Osteoblast (primary cell): ENCODE measurements around the gene PROB1. TPM values are rescaled to one million over a fixed set of nuclear protein-coding genes. Genes with fewer than 3 reads are reported as not detected.
A peak's percentile ranks its signal among the peaks of the same experiment; 100 is the strongest.

Experiments
- DNase-seq: peaks from one replicate; pipeline ENCODE4 v3.0.0; 2011; ENCODE audit warnings: low spot score, mixed read lengths; ENCODE audit not compliant: insufficient read length; ENCODE audit errors: missing footprints
- H2AFZ ChIP-seq: 2 replicates; pipeline ENCODE4 v1.6.0; 2011; ENCODE audit warnings: mild to moderate bottlenecking, low read length
- H3K27ac ChIP-seq: 2 replicates; pipeline ENCODE4 v1.5.1; 2011; ENCODE audit warnings: mild to moderate bottlenecking, low read depth, low read length, moderate library complexity
- H3K27me3 ChIP-seq: 2 replicates; pipeline ENCODE4 v1.6.0; 2012; ENCODE audit warnings: mild to moderate bottlenecking, control low read depth, inconsistent platforms, low read length, moderate library complexity; ENCODE audit not compliant: insufficient read depth
- H3K36me3 ChIP-seq: 2 replicates; pipeline ENCODE4 v1.5.1; 2011; ENCODE audit warnings: mild to moderate bottlenecking, low read length, control low read depth, moderate library complexity; ENCODE audit not compliant: insufficient read depth
- H3K4me1 ChIP-seq: 2 replicates; pipeline ENCODE4 v1.5.1; 2011; ENCODE audit warnings: mild to moderate bottlenecking, low read length, control low read depth, moderate library complexity; ENCODE audit not compliant: insufficient read depth
- H3K4me2 ChIP-seq: 2 replicates; pipeline ENCODE4 v1.6.0; 2011; ENCODE audit warnings: mild to moderate bottlenecking, low read length; ENCODE audit not compliant: insufficient read depth
- H3K4me3 ChIP-seq: fragments of 200-600 bp; sonication (generic); 3 replicates; pipeline ENCODE4 v1.5.1; 2012; ENCODE audit warnings: mild to moderate bottlenecking, low read length, inconsistent platforms; ENCODE audit not compliant: insufficient read depth
- H3K79me2 ChIP-seq: 2 replicates; pipeline ENCODE4 v1.6.0; 2012; ENCODE audit warnings: mild to moderate bottlenecking, low read length, control low read depth, inconsistent platforms; ENCODE audit not compliant: insufficient read depth
- H3K9me3 ChIP-seq: 2 replicates; pipeline ENCODE4 v1.5.1; 2011; ENCODE audit warnings: low read depth, low read length, control low read depth
- H4K20me1 ChIP-seq: 2 replicates; pipeline ENCODE4 v1.6.0; 2012; ENCODE audit warnings: mild to moderate bottlenecking, low read length, control low read depth; ENCODE audit not compliant: insufficient read depth
- total RNA-seq: library from RNA; depleted of rRNA; stranded (reverse); fragments of >200 nt; gene quantifications from 2 replicates; pipeline ENCODE4 v1.2.3, GENCODE V29; 2012
- TF ChIP-seq, protein P1 (sequence below): IDR thresholded peaks from 2 replicates; pipeline ENCODE4 v1.5.1; 2011; ENCODE audit warnings: mild to moderate bottlenecking, low read depth, low read length, moderate library complexity; ENCODE audit errors: extremely low read depth

Gene PROB1
- total RNA-seq, 1 donor, result 1.1 TPM

GRCh38 chr5:139394123-139394653, 716 bp downstream of the PROB1 start:
- peaks cover 4% of the 10 kb centered on the region for H4K20me1 ChIP-seq
- TF ChIP-seq, protein P1, sequence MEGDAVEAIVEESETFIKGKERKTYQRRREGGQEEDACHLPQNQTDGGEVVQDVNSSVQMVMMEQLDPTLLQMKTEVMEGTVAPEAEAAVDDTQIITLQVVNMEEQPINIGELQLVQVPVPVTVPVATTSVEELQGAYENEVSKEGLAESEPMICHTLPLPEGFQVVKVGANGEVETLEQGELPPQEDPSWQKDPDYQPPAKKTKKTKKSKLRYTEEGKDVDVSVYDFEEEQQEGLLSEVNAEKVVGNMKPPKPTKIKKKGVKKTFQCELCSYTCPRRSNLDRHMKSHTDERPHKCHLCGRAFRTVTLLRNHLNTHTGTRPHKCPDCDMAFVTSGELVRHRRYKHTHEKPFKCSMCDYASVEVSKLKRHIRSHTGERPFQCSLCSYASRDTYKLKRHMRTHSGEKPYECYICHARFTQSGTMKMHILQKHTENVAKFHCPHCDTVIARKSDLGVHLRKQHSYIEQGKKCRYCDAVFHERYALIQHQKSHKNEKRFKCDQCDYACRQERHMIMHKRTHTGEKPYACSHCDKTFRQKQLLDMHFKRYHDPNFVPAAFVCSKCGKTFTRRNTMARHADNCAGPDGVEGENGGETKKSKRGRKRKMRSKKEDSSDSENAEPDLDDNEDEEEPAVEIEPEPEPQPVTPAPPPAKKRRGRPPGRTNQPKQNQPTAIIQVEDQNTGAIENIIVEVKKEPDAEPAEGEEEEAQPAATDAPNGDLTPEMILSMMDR, result peak; percentile 22
- no peaks in the 10 kb centered on the region for H3K36me3 ChIP-seq
- H3K9me3 ChIP-seq, result no peaks in the 10 kb centered on the region
- peaks cover 18% of the 10 kb centered on the region for H3K27me3 ChIP-seq
- DNase-seq, result peak; percentile 91
- H3K4me2 ChIP-seq, result peak overlapping the region; percentile 71
- no peaks in the 10 kb centered on the region for H3K4me1 ChIP-seq
- H2AFZ ChIP-seq, result peak overlapping the region; percentile 20
- no peak overlapping the region for H3K27ac ChIP-seq
- no peaks in the 10 kb centered on the region for H3K79me2 ChIP-seq
- peak overlapping the region; percentile 57 for H3K4me3 ChIP-seq

GRCh38 chr5:139393497-139394122, 1.3 kb downstream of the PROB1 start:
- Histone ChIP-seq H3K79me2 (no peaks in the 10 kb centered on the region), H3K27ac (no peak overlapping the region), H3K4me3 (peak overlapping the region; percentile 57), H3K27me3 (peaks cover 18% of the 10 kb centered on the region), H3K9me3 (no peaks in the 10 kb centered on the region), H3K36me3 (no peaks in the 10 kb centered on the region), H3K4me1 (no peaks in the 10 kb centered on the region), H2AFZ (peak overlapping the region; percentile 56), H4K20me1 (peaks cover 4% of the 10 kb centered on the region), H3K4me2 (peak overlapping the region; percentile 71)
- TF ChIP-seq, protein P1, result no peak
- peak; percentile 88 for DNase-seq

DNA sequence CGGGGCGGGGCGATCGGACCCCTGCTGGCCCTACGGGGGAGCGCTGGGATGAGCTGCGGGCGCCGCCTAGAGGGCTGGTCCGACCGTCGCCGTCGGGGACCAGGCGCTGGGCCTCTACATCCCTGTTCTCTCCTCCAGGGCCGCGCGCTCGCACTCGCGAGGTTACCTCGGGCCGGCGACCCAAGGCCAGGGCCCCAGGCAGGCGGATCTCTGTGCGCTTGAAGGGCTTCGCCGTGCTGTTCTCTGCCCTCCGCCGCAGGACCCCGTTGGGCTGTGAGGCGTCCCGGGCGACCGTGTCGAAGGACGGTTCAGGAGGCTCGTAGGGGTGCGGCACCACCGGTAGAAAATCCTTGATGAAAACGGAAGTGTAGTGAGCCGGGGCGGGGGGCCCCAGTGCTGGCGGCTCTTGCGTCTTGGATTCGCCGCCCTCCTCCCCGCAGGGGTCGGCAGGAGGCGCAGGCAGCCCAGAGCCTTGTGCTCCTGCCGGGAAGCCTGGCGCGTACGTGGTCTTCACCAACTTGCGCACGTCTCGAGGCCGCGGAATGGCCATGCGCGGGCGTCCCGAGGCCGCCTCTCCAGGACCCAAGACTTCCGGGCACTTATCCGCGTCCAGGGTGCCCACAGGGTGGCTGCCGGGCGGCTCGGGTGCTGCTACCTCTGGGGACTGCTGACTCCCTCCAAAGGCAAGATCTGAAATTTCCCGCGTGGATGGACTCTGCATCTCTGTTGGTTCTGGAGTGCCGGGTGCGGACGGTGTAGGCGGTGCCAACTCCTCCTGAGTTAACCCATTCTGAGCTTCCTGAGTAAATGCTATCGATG, 2.0 kb downstream of the PROB1 start:
- Histone ChIP-seq H3K27me3 (peaks cover 18% of the 10 kb centered on the region), H2AFZ (peak overlapping the region; percentile 56), H3K4me1 (no peaks in the 10 kb centered on the region), H3K36me3 (no peaks in the 10 kb centered on the region), H3K27ac (no peak overlapping the region), H4K20me1 (peaks cover 4% of the 10 kb centered on the region), H3K79me2 (no peaks in the 10 kb centered on the region), H3K4me2 (peak overlapping the region; percentile 71), H3K4me3 (peak overlapping the region; percentile 57), H3K9me3 (no peaks in the 10 kb centered on the region)
- TF ChIP-seq, protein P1, result peak; percentile 45
- peak; percentile 98 for DNase-seq

DNA sequence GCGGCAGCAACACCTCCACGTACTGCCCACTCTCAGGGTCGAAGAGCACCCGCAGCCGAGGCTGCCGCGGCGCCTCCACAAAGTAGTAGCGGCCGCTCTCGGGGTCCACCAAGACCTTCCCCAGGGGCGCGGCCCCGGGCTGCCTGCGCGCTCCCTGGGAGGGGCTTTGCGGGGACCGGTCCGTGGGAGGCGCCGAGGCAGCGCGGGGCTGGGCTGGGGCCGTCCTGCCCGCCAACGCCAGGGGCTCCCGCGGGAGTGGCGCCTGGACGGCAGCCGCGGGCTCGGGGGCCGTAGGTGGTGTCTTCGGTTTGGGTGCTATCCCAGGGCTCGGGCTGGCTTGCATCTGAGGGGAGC, 2.6 kb downstream of the PROB1 start:
- TF ChIP-seq, protein P1, result no peak
- Histone ChIP-seq H3K79me2 (no peaks in the 10 kb centered on the region), H3K36me3 (no peaks in the 10 kb centered on the region), H3K9me3 (no peaks in the 10 kb centered on the region), H3K4me2 (peak overlapping the region; percentile 71), H3K4me1 (no peaks in the 10 kb centered on the region), H2AFZ (no peak overlapping the region), H3K27ac (no peak overlapping the region), H4K20me1 (peaks cover 4% of the 10 kb centered on the region), H3K27me3 (peaks cover 18% of the 10 kb centered on the region), H3K4me3 (peak overlapping the region; percentile 57)
- DNase-seq, result no peak
